ENCODE results near the gene SLC5A12. TPM values are rescaled to one million over a fixed set of nuclear protein-coding genes. Genes with fewer than 3 reads are reported as not detected.

Gene SLC5A12
- total RNA-seq, 1 experiment from 2014 or later = 0.82 TPM

- ChIA-PET CTCF (no interaction called here), POLR2A (no interaction called here)
- BruUV-seq (replicated peaks) = no TSS peak
- DNase-seq = no peak
- H3K4me3 Mint-ChIP-seq (ENCODE audit: unreplicated experiment) = no peak overlapping the region
- intact Hi-C loops (cut with micrococcal nuclease; ENCODE audit: unreplicated experiment) = no loop called here
- TF ChIP-seq, protein P1, sequence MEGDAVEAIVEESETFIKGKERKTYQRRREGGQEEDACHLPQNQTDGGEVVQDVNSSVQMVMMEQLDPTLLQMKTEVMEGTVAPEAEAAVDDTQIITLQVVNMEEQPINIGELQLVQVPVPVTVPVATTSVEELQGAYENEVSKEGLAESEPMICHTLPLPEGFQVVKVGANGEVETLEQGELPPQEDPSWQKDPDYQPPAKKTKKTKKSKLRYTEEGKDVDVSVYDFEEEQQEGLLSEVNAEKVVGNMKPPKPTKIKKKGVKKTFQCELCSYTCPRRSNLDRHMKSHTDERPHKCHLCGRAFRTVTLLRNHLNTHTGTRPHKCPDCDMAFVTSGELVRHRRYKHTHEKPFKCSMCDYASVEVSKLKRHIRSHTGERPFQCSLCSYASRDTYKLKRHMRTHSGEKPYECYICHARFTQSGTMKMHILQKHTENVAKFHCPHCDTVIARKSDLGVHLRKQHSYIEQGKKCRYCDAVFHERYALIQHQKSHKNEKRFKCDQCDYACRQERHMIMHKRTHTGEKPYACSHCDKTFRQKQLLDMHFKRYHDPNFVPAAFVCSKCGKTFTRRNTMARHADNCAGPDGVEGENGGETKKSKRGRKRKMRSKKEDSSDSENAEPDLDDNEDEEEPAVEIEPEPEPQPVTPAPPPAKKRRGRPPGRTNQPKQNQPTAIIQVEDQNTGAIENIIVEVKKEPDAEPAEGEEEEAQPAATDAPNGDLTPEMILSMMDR (IDR thresholded peaks at IDR 0.05; ENCODE audit: insufficient read depth in 1 of 2, low read depth in 1 of 2, low read length in 1 of 2, severe bottlenecking in 1 of 2, unreplicated experiment in 1 of 2) = no peak
- Histone ChIP-seq H3K9me3 (no peaks in the 10 kb centered on the region), H3K27me3 (replicated peaks; ENCODE audit: control insufficient read depth, insufficient read depth, low read length) (no peaks in the 10 kb centered on the region), H3K36me3 (ENCODE audit: control insufficient read depth, insufficient read depth, low read length) (no peaks in the 10 kb centered on the region), H3K4me3 (ENCODE audit: low read depth, low read length) (no peak overlapping the region), H3K4me1 (no peaks in the 10 kb centered on the region)
- H3K4me1 Mint-ChIP-seq (ENCODE audit: low read depth, unreplicated experiment) = no peaks in the 10 kb centered on the region
- no peak overlapping the region for H3K27ac Mint-ChIP-seq (ENCODE audit: unreplicated experiment)
- peaks cover 3% of the 10 kb centered on the region for H3K27me3 Mint-ChIP-seq (ENCODE audit: insufficient read depth, unreplicated experiment)
- H3K9me3 Mint-ChIP-seq (ENCODE audit: unreplicated experiment) = no peaks in the 10 kb centered on the region
- H3K36me3 Mint-ChIP-seq (ENCODE audit: insufficient read depth, unreplicated experiment) = no peaks in the 10 kb centered on the region
These were observed 98.7 kb downstream of the SLC5A12 start for GRCh38 chr11:26623076-26623659.

GRCh38 chr11:26622181-26622580 is 99.7 kb downstream of the SLC5A12 start:
- H3K4me1 ChIP-seq = no peaks in the 10 kb centered on the region
- Mint-ChIP-seq H3K4me3 (ENCODE audit: unreplicated experiment) (no peak overlapping the region), H3K27ac (ENCODE audit: unreplicated experiment) (no peak overlapping the region), H3K36me3 (ENCODE audit: insufficient read depth, unreplicated experiment) (no peaks in the 10 kb centered on the region), H3K27me3 (ENCODE audit: insufficient read depth, unreplicated experiment) (peaks cover 3% of the 10 kb centered on the region), H3K4me1 (ENCODE audit: low read depth, unreplicated experiment) (no peaks in the 10 kb centered on the region), H3K9me3 (ENCODE audit: unreplicated experiment) (no peaks in the 10 kb centered on the region)
- intact Hi-C loops (cut with micrococcal nuclease; ENCODE audit: unreplicated experiment) = no loop called here
- H3K36me3 ChIP-seq (ENCODE audit: control insufficient read depth, insufficient read depth, low read length) = no peaks in the 10 kb centered on the region
- TF ChIP-seq, protein P1 (IDR thresholded peaks at IDR 0.05; ENCODE audit: insufficient read depth in 1 of 2, low read depth in 1 of 2, low read length in 1 of 2, severe bottlenecking in 1 of 2, unreplicated experiment in 1 of 2) = no peak
- ChIA-PET POLR2A (no interaction called here), CTCF (no interaction called here)
- no peak overlapping the region for H3K4me3 ChIP-seq (ENCODE audit: low read depth, low read length)
- H3K9me3 ChIP-seq = no peaks in the 10 kb centered on the region
- no TSS peak for BruUV-seq (replicated peaks)
- H3K27me3 ChIP-seq (replicated peaks; ENCODE audit: control insufficient read depth, insufficient read depth, low read length) = no peaks in the 10 kb centered on the region
- DNase-seq = no peak

GRCh38 chr11:26621132-26621531 is 100.7 kb downstream of the SLC5A12 start:
- Mint-ChIP-seq H3K9me3 (ENCODE audit: unreplicated experiment) (no peaks in the 10 kb centered on the region), H3K4me3 (ENCODE audit: unreplicated experiment) (no peak overlapping the region), H3K4me1 (ENCODE audit: low read depth, unreplicated experiment) (no peaks in the 10 kb centered on the region), H3K27ac (ENCODE audit: unreplicated experiment) (no peak overlapping the region), H3K36me3 (ENCODE audit: insufficient read depth, unreplicated experiment) (no peaks in the 10 kb centered on the region), H3K27me3 (ENCODE audit: insufficient read depth, unreplicated experiment) (peaks cover 3% of the 10 kb centered on the region)
- Histone ChIP-seq H3K27me3 (replicated peaks; ENCODE audit: control insufficient read depth, insufficient read depth, low read length) (no peaks in the 10 kb centered on the region), H3K36me3 (ENCODE audit: control insufficient read depth, insufficient read depth, low read length) (no peaks in the 10 kb centered on the region), H3K9me3 (no peaks in the 10 kb centered on the region), H3K4me3 (ENCODE audit: low read depth, low read length) (no peak overlapping the region), H3K4me1 (no peaks in the 10 kb centered on the region)
- TF ChIP-seq, protein P1 (IDR thresholded peaks at IDR 0.05; ENCODE audit: insufficient read depth in 1 of 2, low read depth in 1 of 2, low read length in 1 of 2, severe bottlenecking in 1 of 2, unreplicated experiment in 1 of 2) = no peak
- no peak for DNase-seq
- CTCF ChIA-PET = no interaction called here
- POLR2A ChIA-PET = no interaction called here
- intact Hi-C loops (cut with micrococcal nuclease; ENCODE audit: unreplicated experiment) = no loop called here
- BruUV-seq (replicated peaks) = no TSS peak
